IMR-90 (cell line): ENCODE data around the gene MPND. TPM values are rescaled to one million over a fixed set of nuclear protein-coding genes. Genes with fewer than 3 reads are reported as not detected.

Experiments
- ATAC-seq: fragments of 200-7000 bp; cut with Tn5 transposase; 2 replicates; pipeline ENCODE4 v1.9.1; 2020; ENCODE audit warnings: low read depth, mild to moderate bottlenecking, moderate library complexity
- BruUV-seq: library from RNA; stranded (reverse); fragments of 400-500 nt; replicated peaks from 2 replicates; lab custom pipeline; 2021; lab: Mats Ljungman, UMichigan
- CTCF ChIA-PET: fragments of 300-600 bp; formaldehyde crosslinking; extraction: SDS; loops from one replicate; lab custom pipeline; 2021; ENCODE audit warnings: antibody characterized with exemption; lab: Yijun Ruan, JAX
- POLR2A ChIA-PET: fragments of 300-600 bp; sonication (Branson Sonifier 250); formaldehyde crosslinking; loops from one replicate; lab custom pipeline; 2022; ENCODE audit warnings: antibody characterized with exemption; ENCODE audit not compliant: unreplicated experiment; lab: Charles Lee
- DNase-seq: peaks from one replicate; pipeline ENCODE4 v3.0.0; 2013
- H2AFZ ChIP-seq: replicated peaks from 2 replicates; pipeline ENCODE3; 2013; ENCODE audit warnings: low read length, mild to moderate bottlenecking; ENCODE audit not compliant: poor library complexity
- H2AK5ac ChIP-seq: 2 replicates; pipeline ENCODE4 v1.6.1; 2013; ENCODE audit warnings: low read depth, low read length, inconsistent platforms
- H2AK9ac ChIP-seq: replicated peaks from 2 replicates; pipeline ENCODE3; 2013; ENCODE audit warnings: mild to moderate bottlenecking, low read depth, low read length, moderate library complexity; ENCODE audit not compliant: poor library complexity
- H2BK120ac ChIP-seq: 2 replicates; pipeline ENCODE4 v1.6.1; 2013; ENCODE audit warnings: low read depth, low read length, inconsistent platforms
- H2BK15ac ChIP-seq: 3 replicates; pipeline ENCODE4 v1.6.1; 2013; ENCODE audit warnings: low read depth, low read length, inconsistent platforms
- H2BK20ac ChIP-seq: 2 replicates; pipeline ENCODE4 v1.6.1; 2013; ENCODE audit warnings: low read depth, mild to moderate bottlenecking, inconsistent platforms, low read length, moderate library complexity
- H2BK5ac ChIP-seq: 2 replicates; pipeline ENCODE4 v1.6.1; 2013; ENCODE audit warnings: mild to moderate bottlenecking, low read depth, low read length, inconsistent platforms; ENCODE audit not compliant: poor library complexity, severe bottlenecking
- H3K14ac ChIP-seq: replicated peaks from 2 replicates; pipeline ENCODE4 v1.6.1; 2013; ENCODE audit warnings: low read depth, low read length, inconsistent platforms
- H3K18ac ChIP-seq: 2 replicates; pipeline ENCODE4 v1.6.1; 2013; ENCODE audit warnings: low read depth, low read length, control low read depth
- H3K23ac ChIP-seq: 2 replicates; pipeline ENCODE4 v1.6.1; 2013; ENCODE audit warnings: low read depth, low read length, inconsistent platforms
- H3K27ac ChIP-seq: 2 replicates; pipeline ENCODE4 v1.5.1; 2013; ENCODE audit warnings: mild to moderate bottlenecking, control low read depth, low read length; ENCODE audit not compliant: insufficient read depth
- H3K27me3 ChIP-seq: 2 replicates; pipeline ENCODE4 v1.6.1; 2013; ENCODE audit warnings: low read length; ENCODE audit not compliant: control insufficient read depth, insufficient read depth
- H3K36me3 ChIP-seq: 2 replicates; pipeline ENCODE4 v1.6.1; 2013; ENCODE audit warnings: low read length, mixed read lengths; ENCODE audit not compliant: control insufficient read depth, insufficient read depth
- H3K4ac ChIP-seq: 2 replicates; pipeline ENCODE4 v1.6.1; 2013; ENCODE audit warnings: low read depth, low read length, inconsistent platforms
- H3K4me1 ChIP-seq: 2 replicates; pipeline ENCODE4 v1.6.1; 2013; ENCODE audit warnings: low read length, mixed read lengths; ENCODE audit not compliant: control insufficient read depth, insufficient read depth
- H3K4me2 ChIP-seq: 2 replicates; pipeline ENCODE4 v1.6.1; 2013; ENCODE audit warnings: low read depth, mild to moderate bottlenecking, control low read depth, low read length, moderate library complexity
- H3K4me3 ChIP-seq: 2 replicates; pipeline ENCODE4 v1.5.1; 2013; ENCODE audit warnings: low read depth, mild to moderate bottlenecking, control low read depth, low read length, moderate library complexity; ENCODE audit not compliant: insufficient read depth
- H3K56ac ChIP-seq: 2 replicates; pipeline ENCODE4 v1.6.1; 2013; ENCODE audit warnings: low read length, inconsistent platforms; ENCODE audit not compliant: insufficient read depth; ENCODE audit errors: extremely low read depth
- H3K79me1 ChIP-seq, 2 experiments: 2 replicates each; pipeline ENCODE4 v1.6.1; 2013; ENCODE audit warnings: low read length in 2 of 2, inconsistent platforms in 1 of 2, low read depth in 1 of 2
- H3K9ac ChIP-seq: 2 replicates; pipeline ENCODE4 v1.6.1; 2013; ENCODE audit warnings: low read depth, low read length, control low read depth
- H3K9me1 ChIP-seq: 2 replicates; pipeline ENCODE4 v1.6.1; 2013; ENCODE audit warnings: low read length, inconsistent platforms; ENCODE audit not compliant: insufficient read depth
- H3K9me3 ChIP-seq: 2 replicates; pipeline ENCODE4 v1.6.1; 2013; ENCODE audit warnings: low read length; ENCODE audit not compliant: control insufficient read depth, insufficient read depth
- H4K20me1 ChIP-seq: 2 replicates; pipeline ENCODE4 v1.6.1; 2013; ENCODE audit warnings: low read length, inconsistent platforms; ENCODE audit not compliant: insufficient read depth
- H4K5ac ChIP-seq: 2 replicates; pipeline ENCODE4 v1.6.1; 2013; ENCODE audit warnings: mild to moderate bottlenecking, low read depth, low read length, control low read depth
- H4K8ac ChIP-seq, 2 experiments: 2 replicates each; pipeline ENCODE4 v1.6.1; 2013; ENCODE audit warnings: low read depth in 2 of 2, low read length in 2 of 2, control low read depth in 1 of 2, inconsistent platforms in 1 of 2
- H4K91ac ChIP-seq: 2 replicates; pipeline ENCODE4 v1.6.1; 2013; ENCODE audit warnings: low read depth, low read length, inconsistent platforms; ENCODE audit not compliant: insufficient read depth
- BHLHE40 ChIP-seq: fragments of 150-350 bp; IDR thresholded peaks from 2 replicates; pipeline ENCODE4 v1.6.1; 2016; ENCODE audit warnings: mild to moderate bottlenecking, low read depth, low read length
- CEBPB ChIP-seq: IDR thresholded peaks from 2 replicates; pipeline ENCODE4 v1.6.1; 2012; ENCODE audit warnings: low read depth, low read length, improper control_type of control experiment
- CHD1 ChIP-seq: IDR thresholded peaks from 2 replicates; pipeline ENCODE4 v1.6.1; 2012; ENCODE audit warnings: low read depth, low read length, improper control_type of control experiment
- MAZ ChIP-seq: IDR thresholded peaks from 2 replicates; pipeline ENCODE4 v1.6.1; 2012; ENCODE audit warnings: low read depth, mild to moderate bottlenecking, low read length, improper control_type of control experiment, moderate library complexity, borderline replicate concordance
- NFE2L2 ChIP-seq: fragments of 150-350 bp; IDR thresholded peaks from 2 replicates; pipeline ENCODE4 v1.6.1; 2016; ENCODE audit warnings: low read depth, mild to moderate bottlenecking, low read length
- POLR2A ChIP-seq: IDR thresholded peaks from 2 replicates; pipeline ENCODE4 v1.6.1; 2012; ENCODE audit warnings: mild to moderate bottlenecking, low read depth, low read length
- RAD21 ChIP-seq: IDR thresholded peaks from 2 replicates; pipeline ENCODE4 v1.6.1; 2012; ENCODE audit warnings: low read length, improper control_type of control experiment
- RFX5 ChIP-seq: IDR thresholded peaks from 2 replicates; pipeline ENCODE4 v1.8.0; 2012; ENCODE audit warnings: low read depth, mild to moderate bottlenecking, low read length, moderate library complexity
- WGBS, 2 experiments: methylation state at CpG; one replicate each; pipeline versions ENCODE4 v1.1.5 to v1.1.7; 2013; ENCODE audit warnings: missing lambda C conversion rate in 2 of 2; ENCODE audit not compliant: insufficient read length in 1 of 2; ENCODE audit errors: extremely low coverage in 2 of 2; 5-methylcytosine and 5-hydroxymethylcytosine counted together
- dilution Hi-C: fragments of 300-500 bp; cut with HindIII; formaldehyde crosslinking; loops from one replicate; pipeline ENCODE4 v1.14.3; 2018; ENCODE audit warnings: low sequenced_read_pairs; ENCODE audit not compliant: unreplicated experiment
- in situ Hi-C: fragments of 300-500 bp; cut with MboI; formaldehyde crosslinking; loops from 3 replicates; pipeline ENCODE4 v1.14.3; 2019; ENCODE audit warnings: low sequenced_read_pairs, inconsistent platforms, mixed read lengths
- intact Hi-C: fragments of 100-400 bp; cut with micrococcal nuclease; formaldehyde crosslinking; loops from 2 replicates; pipeline ENCODE4 v1.10.0; 2022
- polyA plus RNA-seq, 3 experiments: library from polyadenylated mRNA; depleted of rRNA; stranded (reverse); fragments of >200 nt; gene quantifications; 2 replicates each; pipeline ENCODE4 v1.2.3, GENCODE V29; 2012; ENCODE audit warnings: low replicate concordance in 1 of 3
- total RNA-seq: library from RNA; depleted of rRNA; stranded (reverse); fragments of >200 nt; gene quantifications from 2 replicates; pipeline ENCODE4 v1.2.3, GENCODE V29; 2012
- TF ChIP-seq, protein P1 (sequence below): conservative IDR thresholded peaks from 2 replicates; pipeline ENCODE4 v1.5.1; 2012; ENCODE audit warnings: mild to moderate bottlenecking, low read depth, low read length, improper control_type of control experiment

Gene MPND
- total and polyA plus RNA-seq, 2 of the 4 experiments (the other 2 are of a cell fraction) = 2.3 to 8.1 TPM

DNA sequence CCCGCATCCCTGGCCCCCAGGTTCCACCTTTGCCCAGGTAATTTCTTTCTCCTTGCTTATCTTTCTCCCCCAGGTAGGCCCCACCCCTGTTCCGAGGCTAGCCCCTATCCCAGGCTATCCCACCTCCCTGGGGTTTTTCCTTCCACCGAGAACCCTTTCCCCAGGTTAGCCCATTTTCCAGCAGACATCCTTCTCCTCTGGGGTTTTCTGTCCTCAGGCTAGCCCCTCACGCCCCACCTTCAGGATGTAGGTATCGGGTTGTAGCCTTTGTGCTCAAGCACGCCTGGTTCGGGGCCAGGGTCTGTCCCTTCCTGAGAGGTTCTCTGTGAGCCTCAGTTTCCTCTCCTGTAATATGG, 38.1 kb upstream of the MPND start:
- POLR2A ChIA-PET = no interaction called here

More for the DNA sequence above, 38.1 kb upstream of the MPND start:
- Histone ChIP-seq H3K9me1 (peaks cover 6% of the 10 kb centered on the region; the same call in 1 of the 2 replicates), H3K14ac (no peak overlapping the region), H3K4me2 (no peak overlapping the region; the same call in 1 of the 2 replicates), H3K27me3 (no peaks in the 10 kb centered on the region), H4K8ac (no peak overlapping the region), H4K20me1 (no peaks in the 10 kb centered on the region), H3K56ac (no peak overlapping the region), H3K4me1 (no peaks in the 10 kb centered on the region), H3K36me3 (peaks cover 2% of the 10 kb centered on the region; the same call in 1 of the 2 replicates), H2BK5ac (no peak overlapping the region), H2BK20ac (no peak overlapping the region), H2AK9ac (no peak overlapping the region), H3K79me1 (peaks cover 0 to 3% of the 10 kb centered on the region in 2 experiments; a peak in 1 of 4 replicates), H2AFZ (no peak overlapping the region), H3K4me3 (no peak overlapping the region), H3K27ac (no peak overlapping the region), H2BK120ac (no peak overlapping the region), H3K9ac (no peak overlapping the region), H2BK15ac (no peak overlapping the region), H2AK5ac (no peak overlapping the region), H4K91ac (no peak overlapping the region), H3K23ac (no peak overlapping the region), H4K5ac (no peak overlapping the region), H3K18ac (no peak overlapping the region), H3K4ac (no peak overlapping the region), H3K9me3 (no peaks in the 10 kb centered on the region)
- TF ChIP-seq RFX5 (no peak), MAZ (no peak), POLR2A (no peak), NFE2L2 (no peak), BHLHE40 (no peak), CEBPB (no peak), RAD21 (no peak), CHD1 (no peak)
- TF ChIP-seq, protein P1, sequence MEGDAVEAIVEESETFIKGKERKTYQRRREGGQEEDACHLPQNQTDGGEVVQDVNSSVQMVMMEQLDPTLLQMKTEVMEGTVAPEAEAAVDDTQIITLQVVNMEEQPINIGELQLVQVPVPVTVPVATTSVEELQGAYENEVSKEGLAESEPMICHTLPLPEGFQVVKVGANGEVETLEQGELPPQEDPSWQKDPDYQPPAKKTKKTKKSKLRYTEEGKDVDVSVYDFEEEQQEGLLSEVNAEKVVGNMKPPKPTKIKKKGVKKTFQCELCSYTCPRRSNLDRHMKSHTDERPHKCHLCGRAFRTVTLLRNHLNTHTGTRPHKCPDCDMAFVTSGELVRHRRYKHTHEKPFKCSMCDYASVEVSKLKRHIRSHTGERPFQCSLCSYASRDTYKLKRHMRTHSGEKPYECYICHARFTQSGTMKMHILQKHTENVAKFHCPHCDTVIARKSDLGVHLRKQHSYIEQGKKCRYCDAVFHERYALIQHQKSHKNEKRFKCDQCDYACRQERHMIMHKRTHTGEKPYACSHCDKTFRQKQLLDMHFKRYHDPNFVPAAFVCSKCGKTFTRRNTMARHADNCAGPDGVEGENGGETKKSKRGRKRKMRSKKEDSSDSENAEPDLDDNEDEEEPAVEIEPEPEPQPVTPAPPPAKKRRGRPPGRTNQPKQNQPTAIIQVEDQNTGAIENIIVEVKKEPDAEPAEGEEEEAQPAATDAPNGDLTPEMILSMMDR = no peak
- WGBS, 2 experiments = 75% methylated on average over 1 of the region's 7 CpGs; no CpG with 5 or more reads in 1 of the 2 experiments
- in situ Hi-C loops = no loop called here
- intact Hi-C loops = no loop called here
- DNase-seq = no peak
- no TSS peak for BruUV-seq
- dilution Hi-C loops = no loop called here
- CTCF ChIA-PET = no interaction called here
- ATAC-seq = no peak
